ENCODE measurements around the gene PROX1.

The PROX1 gene, protein sequence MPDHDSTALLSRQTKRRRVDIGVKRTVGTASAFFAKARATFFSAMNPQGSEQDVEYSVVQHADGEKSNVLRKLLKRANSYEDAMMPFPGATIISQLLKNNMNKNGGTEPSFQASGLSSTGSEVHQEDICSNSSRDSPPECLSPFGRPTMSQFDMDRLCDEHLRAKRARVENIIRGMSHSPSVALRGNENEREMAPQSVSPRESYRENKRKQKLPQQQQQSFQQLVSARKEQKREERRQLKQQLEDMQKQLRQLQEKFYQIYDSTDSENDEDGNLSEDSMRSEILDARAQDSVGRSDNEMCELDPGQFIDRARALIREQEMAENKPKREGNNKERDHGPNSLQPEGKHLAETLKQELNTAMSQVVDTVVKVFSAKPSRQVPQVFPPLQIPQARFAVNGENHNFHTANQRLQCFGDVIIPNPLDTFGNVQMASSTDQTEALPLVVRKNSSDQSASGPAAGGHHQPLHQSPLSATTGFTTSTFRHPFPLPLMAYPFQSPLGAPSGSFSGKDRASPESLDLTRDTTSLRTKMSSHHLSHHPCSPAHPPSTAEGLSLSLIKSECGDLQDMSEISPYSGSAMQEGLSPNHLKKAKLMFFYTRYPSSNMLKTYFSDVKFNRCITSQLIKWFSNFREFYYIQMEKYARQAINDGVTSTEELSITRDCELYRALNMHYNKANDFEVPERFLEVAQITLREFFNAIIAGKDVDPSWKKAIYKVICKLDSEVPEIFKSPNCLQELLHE

DNA sequence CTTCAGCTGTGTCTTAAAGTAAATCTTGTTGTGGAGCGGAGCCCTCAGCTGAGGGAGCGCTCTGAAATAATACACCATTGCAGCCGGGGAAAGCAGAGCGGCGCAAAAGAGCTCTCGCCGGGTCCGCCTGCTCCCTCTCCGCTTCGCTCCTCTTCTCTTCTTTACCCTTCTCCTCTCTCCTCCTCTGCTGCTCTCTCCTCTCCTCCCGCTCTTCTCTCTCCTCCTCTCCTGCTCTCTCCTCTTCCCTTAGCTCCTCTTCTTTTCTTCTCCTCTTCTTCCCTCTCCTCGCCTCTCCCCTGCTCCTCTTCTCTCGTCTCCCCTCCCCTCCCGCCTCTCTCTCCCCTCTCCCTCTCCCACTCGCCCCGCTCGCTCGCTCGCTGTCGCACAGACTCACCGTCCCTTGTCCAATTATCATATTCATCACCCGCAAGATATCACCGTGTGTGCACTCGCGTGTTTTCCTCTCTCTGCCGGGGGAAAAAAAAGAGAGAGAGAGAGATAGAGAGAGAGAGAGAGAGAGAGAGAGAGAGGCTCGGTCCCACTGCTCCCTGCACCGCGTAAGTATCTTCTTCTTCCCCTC is at the start of gene PROX1:
Gene PROX1, plus strand, starts transcription at position 47 of the 580 bp plus-strand sequence. CDS start 8,563 bp downstream, outside the sequence.
- peak; percentile 84 for DNase-seq (ENCODE audit: low read depth)

DNA sequence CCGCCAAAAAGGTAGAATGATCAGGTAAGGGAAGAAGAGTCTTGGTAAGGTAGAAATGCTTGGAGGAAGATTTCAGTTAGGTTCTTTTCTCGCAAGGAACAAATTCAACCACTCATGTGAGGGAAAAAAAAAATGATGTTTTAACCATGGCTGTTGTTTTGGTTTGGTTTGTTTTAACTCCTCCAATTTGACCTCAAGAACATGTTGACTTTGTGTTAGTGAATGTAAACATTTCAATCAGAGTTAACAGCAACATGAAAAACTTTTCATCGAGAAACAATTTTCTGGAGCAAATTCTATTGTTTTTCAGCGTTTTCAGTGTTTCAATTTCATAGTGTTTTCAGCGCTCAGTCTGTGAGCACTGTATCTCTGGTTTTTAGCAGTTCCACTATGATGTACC is 49.0 kb upstream of the PROX1 start:
- DNase-seq (ENCODE audit: low read depth) = no peak

DNA sequence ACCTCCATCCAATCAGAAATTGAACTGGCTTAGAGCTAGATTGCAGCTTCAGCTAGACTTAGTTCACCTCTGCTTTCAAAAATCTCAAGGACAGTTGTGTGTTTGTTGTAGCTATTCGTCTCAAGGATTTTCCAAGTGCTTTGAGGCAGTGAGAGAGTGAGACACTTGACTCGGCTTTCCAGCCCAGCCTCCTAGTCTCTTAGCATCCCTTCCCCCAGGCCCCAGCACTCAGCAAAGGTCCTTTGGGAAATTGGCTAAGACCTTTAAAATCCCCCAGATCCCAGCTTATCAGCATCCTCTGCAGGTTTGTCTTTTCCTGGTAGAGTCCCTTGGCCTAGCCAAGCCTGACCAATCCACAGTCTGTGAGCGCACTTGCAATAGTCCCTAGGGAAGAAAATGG is 47.9 kb upstream of the PROX1 start:
- no peak for DNase-seq (ENCODE audit: low read depth)

DNA sequence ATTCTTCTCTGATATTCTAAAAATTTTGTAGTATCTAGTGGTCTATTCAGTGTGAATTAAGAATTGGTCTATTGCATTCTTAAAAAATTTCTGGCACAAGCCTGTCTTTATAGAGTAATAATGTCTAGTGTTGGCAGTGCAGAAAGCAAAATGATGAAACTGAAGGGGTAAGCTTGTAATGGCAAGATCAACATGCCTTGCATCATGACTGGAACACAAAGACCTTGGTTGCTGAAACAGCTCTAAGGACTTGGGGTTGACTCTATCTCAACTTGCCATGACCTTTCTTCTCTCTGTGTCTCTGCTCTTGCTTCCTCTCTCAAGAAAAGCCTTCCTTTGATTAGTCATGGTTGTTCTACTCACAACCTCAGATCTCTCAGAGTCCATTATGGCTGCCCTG is 46.8 kb upstream of the PROX1 start:
- no peak for DNase-seq (ENCODE audit: low read depth)

DNA sequence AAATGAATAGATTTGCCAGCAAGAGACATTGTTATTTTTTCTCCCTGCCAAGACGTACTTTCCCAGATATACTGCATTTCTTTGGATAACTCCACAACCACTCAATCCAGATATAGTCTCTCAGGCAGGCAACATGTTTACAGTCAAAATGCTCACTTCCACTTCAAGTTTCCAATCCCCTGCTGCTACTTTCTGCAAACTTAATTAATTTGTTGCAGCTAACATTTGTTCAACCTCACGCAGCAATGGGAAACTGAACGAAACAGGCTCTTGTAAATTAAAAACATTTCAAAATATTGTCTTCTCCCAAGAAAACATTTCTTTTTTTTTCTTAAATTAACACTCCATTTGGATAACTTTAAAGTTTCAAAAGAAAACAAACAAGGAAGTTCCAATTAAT is 45.7 kb upstream of the PROX1 start:
- DNase-seq (ENCODE audit: low read depth) = no peak

DNA sequence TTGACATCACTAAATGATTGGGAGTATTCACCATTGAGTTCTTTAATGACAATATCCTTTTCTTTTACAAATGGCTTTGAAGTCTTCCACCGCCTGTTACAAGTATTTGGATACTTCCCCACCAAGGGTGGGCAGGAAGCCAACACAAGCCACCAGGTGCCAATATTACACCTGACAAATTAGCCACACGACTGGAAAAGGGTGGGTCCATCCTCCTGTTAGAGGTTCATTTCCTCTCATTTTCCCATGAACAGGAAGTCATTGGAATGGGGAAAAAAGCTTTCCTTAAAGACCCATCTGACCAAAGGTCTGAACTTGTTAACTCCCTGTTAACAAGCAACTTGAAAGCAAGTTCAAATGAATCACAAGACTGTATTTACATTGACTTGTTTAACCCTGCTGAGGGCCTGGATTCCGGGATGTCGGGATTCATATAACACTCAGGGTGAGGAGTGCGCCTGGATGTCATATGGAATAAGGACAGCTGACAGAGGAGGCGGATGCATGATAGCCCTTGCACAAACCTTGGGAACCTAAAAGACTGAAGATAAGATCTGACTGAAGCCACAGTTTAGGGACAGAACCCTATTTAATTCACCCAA is 40.5 kb upstream of the PROX1 start:
- no peak for DNase-seq (ENCODE audit: low read depth)

DNA sequence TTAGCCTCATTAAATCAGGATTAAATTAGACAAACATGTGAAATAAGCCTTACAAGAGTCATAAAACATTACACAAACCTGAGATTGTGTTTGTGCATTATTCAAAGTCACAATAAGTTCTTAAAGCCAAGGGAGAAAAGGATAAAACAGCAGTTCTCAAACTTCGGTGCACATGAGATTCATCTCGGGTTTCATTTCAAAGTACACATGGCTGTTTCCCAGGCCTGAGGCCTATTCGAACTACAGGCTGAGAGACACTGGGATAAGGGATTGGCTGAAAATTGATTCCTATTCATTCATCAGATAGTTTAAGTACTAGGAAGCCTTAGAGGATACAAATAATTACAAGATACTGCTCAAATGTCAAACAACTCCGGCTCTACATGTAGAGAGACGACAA is 35.9 kb upstream of the PROX1 start:
- no peak for DNase-seq (ENCODE audit: low read depth)

DNA sequence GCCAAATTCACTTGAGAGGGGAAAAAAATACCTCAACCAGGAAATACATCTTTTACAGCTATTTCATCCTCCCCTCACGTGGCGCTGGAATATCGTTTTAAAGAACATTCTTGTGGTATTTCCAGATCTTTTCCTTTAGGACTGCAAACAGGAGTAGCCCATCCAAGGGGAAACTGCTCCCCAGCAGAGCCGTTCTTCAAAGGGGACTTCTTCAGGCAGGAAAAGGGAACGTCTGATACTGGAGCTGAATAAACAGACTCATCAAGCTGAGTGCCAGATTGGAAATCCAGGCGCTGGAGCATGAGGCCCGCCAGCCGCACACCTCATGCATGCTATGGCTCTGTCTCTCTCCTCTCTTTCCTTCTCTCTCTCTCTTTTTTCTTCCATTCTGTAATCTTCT is 34.0 kb upstream of the PROX1 start:
- DNase-seq (ENCODE audit: low read depth) = no peak

DNA sequence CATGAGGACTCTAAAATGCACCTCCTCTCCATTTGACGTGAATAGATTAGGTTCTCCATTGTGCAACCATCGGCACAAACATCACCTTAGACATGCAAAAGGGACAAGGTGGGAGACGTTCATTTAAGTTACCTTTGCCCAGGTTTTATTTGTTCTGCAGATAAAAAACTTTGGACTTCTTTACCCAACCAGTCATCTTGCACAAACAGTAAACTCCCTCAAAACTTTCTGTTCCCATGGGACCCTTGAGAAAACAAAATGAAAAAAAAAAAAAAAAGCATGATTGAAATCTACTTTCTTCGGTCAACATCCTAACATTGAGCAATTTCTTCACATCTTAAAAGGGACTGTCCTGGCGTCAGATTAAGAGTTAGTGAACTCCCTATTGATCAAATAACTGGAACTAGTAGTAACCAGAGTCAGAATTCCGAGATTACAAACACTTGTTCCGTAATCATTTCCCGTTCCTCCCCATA is 31.4 kb upstream of the PROX1 start:
- no peak for DNase-seq (ENCODE audit: low read depth)

DNA sequence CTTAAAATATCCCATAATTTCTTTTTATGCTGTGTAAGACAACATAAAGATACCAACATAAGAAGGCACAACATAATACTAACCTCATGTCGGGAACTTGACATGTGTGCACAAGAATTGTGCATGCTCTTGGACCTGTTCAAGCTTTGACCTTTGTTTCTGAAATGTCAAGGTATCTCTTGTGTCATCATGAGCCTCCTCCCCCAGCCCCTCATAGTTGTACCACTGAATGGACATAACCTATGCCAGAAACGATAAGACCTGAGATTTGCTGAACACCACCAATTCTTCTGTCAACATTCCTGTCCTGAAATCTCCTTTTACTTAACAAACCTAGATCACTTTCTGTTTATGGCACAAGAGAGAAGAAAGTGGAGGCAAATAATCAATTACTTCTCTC is 29.4 kb upstream of the PROX1 start:
- no peak for DNase-seq (ENCODE audit: low read depth)

DNA sequence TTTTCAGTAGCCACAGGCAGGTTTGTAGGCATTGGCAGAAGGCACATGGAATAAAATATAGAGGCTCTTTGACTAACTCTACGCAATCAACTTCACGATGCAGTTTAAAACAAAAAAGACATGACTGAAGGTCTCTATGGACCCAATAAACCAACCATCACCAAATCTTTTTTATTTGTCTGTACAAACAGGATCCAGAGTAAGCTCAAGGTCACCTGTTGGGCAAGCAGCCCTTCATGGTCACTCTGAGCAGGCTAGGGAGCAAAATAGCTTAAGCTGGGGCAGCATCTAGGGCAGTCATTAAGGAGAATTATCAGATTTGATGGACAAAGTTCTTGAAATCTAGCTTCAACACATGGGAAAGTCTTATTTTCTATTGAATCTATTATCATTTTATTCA is 26.8 kb upstream of the PROX1 start:
- no peak for DNase-seq (ENCODE audit: low read depth)

DNA sequence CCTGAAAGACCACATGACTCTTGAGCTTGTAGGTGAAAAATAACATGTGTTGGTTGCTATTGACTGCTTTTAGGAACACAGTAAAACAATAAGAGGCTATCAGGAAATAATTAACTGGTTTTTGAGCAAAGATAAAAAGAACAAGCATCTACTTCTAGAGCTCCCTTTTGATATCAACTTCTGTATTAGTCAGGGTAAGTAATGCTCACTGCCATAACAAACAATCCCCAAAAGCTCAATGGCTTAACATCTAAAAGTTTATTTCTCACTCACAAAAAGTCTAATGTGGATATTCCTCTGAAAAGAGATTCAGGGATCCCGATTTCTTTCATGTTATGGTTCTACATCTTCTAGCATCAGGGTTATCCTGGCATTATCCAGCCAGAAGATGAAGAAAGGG is 25.3 kb upstream of the PROX1 start:
- DNase-seq (ENCODE audit: low read depth) = no peak

DNA sequence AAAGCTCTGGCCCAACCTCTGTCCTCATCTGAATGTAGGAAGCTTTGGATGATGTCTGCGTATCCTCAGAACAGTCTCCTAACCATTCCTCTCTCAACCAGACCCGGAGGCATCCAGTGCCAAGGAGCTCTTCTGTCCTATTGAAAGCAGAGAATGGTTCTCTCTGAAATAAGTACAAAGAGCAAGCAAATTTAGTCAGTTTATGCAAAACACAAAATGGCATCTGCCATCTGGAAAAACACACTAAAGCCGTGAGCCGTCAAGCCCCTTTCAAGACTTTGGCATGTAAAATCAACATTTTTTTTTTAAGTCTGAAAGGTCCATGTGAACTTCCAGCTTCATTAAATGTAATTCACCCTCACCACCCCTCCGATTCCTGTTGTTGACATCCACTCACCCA is 21.7 kb upstream of the PROX1 start:
- DNase-seq (ENCODE audit: low read depth) = no peak

DNA sequence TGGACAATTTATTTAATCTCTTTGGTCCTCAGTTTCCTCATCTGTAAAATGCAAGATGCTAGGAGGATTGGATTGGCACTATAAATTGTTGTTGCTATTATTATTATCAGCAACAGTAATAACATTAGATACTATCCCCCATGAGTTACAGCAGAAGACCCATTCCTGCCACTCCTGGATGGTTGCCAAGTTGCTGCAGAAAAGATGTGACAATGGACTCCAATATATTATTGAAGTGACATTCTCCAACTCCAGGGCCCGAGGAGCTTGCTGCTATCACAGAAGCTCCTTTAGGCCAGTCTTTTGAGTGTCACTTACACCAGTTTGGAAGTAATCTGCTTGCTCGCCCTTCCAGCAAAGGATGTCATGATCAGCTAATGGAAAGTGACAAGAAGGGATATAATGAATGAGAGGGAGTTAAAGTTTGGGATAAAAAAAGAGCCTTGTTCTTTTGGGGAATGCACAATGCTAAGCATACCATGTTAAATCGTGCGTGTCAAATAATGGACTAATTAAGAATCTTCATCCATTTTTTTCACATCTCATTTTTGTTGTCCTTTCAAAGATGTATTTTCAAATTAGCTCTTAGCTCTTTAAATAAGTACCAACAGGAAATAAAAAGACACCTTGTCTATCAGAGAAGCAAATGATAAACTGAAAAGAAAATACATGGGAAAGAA is 19.5 kb upstream of the PROX1 start:
- DNase-seq (ENCODE audit: low read depth) = no peak

DNA sequence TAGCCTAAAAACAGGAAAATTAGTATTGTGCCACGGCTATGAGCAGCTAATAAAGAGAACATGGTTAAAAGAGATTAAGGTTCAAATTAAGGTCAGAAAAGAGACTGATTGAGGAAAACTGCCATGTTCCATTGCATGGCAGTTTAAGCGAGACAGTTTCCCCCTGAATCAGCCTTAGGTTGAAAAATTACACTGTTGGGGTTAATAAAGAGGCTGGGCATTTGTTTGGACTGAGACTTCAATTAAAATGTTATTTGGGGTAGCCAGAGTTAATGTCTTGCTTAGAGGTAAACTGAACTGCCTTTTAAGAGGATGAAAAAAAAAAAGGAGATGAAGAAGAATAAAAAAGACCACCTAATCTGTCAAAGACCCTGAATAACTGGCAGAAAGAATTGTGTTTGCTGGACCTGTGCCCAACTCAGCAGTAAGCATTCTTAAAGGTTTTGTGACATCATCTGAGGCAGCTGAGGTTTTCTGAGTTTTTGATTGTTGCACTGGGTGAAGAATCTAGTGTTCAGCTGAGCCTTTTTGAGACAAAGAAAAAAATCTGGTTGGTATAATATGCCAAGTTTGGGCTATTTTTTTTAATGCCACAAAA is 17.7 kb upstream of the PROX1 start:
- no peak for DNase-seq (ENCODE audit: low read depth)

DNA sequence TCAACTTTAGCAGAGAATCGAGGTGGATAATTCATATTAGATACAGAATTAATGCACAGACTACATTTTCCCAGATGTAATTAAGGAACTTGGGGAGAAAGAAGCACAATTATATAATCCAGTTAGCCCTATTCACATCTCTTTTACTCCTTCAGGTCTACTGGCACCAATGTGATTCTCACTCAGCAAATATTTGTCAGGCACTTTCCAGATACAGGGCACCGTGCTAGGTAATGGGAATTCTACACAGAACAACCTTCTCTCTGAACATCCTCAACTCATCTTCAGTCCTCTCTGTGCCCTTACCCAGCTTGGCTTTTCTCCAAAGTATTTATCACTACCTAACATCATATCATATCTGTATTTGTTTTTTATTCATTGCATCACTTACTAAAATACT is 15.6 kb upstream of the PROX1 start:
- no peak for DNase-seq (ENCODE audit: low read depth)

DNA sequence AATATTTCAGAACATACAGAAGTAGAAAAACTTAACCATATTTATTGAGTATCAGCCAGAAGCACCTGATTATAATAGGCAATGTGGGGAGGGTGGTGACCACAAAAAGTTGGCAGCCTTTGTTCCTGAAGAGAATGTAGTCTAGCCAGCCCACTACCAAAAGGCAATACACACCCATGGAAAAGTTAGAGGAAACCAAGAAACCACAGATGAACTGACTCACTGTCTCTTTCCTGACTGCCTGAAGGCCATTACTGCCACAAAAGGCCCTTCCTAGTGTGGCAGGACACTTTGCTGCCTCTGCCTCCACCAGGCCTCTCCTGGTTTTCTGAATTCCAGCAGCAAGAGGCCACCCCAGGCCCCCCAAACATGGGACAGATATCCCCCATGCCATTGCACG is 14.6 kb upstream of the PROX1 start:
- no peak for DNase-seq (ENCODE audit: low read depth)

DNA sequence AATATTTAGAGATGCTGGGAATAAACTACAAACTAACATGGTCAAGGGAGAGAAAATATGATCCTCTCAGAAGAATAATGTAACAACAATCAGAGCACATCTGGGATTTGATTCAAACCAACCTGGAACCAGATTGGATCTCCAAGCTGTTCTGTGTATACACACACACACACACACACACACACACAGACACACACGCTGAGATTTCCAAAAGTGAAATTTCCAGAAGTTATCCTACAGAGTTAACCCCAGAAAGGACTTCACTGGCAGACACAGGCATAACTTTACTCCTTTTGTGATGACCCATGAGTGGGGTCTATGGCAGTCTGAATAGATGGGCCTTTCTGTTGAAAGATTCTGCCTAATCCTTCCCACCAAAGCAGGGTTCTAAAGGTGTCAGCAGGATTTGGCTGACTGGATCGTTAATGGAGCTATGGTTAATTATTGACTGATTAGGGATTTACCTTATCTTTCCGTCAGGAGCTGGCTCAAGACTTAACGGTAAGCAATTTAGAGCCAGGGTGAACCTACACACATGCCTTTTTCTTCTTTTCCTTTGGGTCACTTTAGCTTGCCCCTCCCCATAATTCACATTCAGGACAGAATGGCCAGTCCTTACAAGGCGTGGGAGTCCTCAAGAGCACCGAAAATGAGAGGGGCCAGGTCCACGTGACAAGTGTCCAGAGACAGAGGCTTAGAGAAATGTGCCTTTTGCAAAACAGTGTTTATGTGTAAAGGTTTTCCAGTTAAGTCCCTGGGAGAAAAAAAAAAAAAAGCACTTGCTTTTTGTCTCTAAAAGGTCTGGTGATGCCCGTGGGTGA is 10.9 kb upstream of the PROX1 start:
- no peak for DNase-seq (ENCODE audit: low read depth)

DNA sequence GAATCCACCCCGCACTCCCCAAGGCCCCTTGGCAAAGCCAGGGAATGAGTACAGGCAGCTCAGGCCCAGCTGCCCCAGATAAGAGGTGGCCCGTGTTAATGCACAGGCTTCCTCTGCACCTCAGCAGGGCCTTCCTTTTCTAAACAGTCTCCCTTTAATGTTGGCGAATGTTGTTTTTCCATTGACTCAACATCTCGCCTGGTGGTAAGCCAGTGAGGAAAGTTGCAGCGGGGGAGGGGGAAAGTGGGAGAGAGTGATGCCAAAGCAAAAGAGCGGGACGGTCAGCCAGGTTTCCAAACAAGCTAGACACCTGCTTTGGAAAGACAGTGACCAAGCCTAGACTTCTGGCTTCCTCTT is 10.3 kb upstream of the PROX1 start:
- DNase-seq (ENCODE audit: low read depth) = no peak

DNA sequence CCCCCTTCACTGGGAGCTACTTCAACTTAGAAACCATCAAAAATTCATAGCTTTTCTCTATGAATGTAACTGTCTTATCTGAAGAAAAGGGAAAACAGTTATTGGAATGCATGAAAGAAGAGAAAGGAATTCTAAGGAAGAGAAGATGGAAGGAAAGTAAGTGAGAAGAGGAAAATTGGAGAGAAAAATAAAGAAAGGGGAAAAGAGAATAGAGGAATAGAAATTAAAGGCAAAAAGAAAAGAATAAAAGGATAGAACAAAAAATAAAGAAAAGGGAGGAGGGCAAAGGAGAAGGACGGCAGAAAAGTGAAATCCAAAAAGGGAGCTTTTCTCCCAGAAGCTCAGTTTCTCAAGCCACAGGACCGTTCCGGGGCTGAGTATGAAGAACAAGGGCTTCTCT is 9.9 kb upstream of the PROX1 start:
- DNase-seq (ENCODE audit: low read depth) = no peak
